Occipital lobe (tissue), 2 donors: Measurements from ENCODE around the gene KPNA2. TPM values are rescaled to one million over a fixed set of nuclear protein-coding genes. Genes with fewer than 3 reads are reported as not detected.
"Not testable (repeated sequence)": the region's sequence is repeated elsewhere in the genome, so short reads cannot be mapped to it uniquely, and the experiment has no call there.

Experiments
- DNase-seq: peaks from one replicate; lab custom pipeline; 2025; lab: John Stamatoyannopoulos, UW
- total RNA-seq: library from RNA; depleted of rRNA; stranded (reverse); fragments of >200 nt; gene quantifications from one replicate; pipeline ENCODE4 v1.2.3, GENCODE V29; 2014

The KPNA2 gene
- total RNA-seq, 1 donor from 2014 or later: 34.2 TPM

GRCh38 chr17:68054296-68054900 is 18.9 kb downstream of the KPNA2 start:
- no peak for DNase-seq

GRCh38 chr17:68057531-68057952 is 22.0 kb downstream of the KPNA2 start:
- DNase-seq: no peak

- DNase-seq: no peak
These were observed 24.8 kb downstream of the KPNA2 start for GRCh38 chr17:68060336-68060735.

GRCh38 chr17:68061512-68062313 is 26.2 kb downstream of the KPNA2 start:
- DNase-seq: no peak

GRCh38 chr17:68065366-68065765 is 29.8 kb downstream of the KPNA2 start:
- not testable (repeated sequence) for DNase-seq

- DNase-seq: not testable (repeated sequence)
These were observed 33.0 kb downstream of the KPNA2 start for GRCh38 chr17:68068512-68068911.

- not testable (repeated sequence) for DNase-seq
These were observed 35.3 kb downstream of the KPNA2 start for GRCh38 chr17:68070582-68071444.

GRCh38 chr17:68074279-68074678 is 38.7 kb downstream of the KPNA2 start:
- DNase-seq: no peak

- DNase-seq: not testable (repeated sequence)
These were observed 40.5 kb downstream of the KPNA2 start for GRCh38 chr17:68075953-68076607.

- DNase-seq: not testable (repeated sequence)
These were observed 42.0 kb downstream of the KPNA2 start for GRCh38 chr17:68077498-68077897.

GRCh38 chr17:68080411-68081150 is 45.0 kb downstream of the KPNA2 start:
- DNase-seq: no peak

GRCh38 chr17:68081305-68082265 is 46.0 kb downstream of the KPNA2 start:
- not testable (repeated sequence) for DNase-seq

- DNase-seq: no peak
These were observed 50.3 kb downstream of the KPNA2 start for GRCh38 chr17:68085771-68086381.

- not testable (repeated sequence) for DNase-seq
These were observed 51.1 kb downstream of the KPNA2 start for GRCh38 chr17:68086666-68087065.

- not testable (repeated sequence) for DNase-seq
These were observed 51.6 kb downstream of the KPNA2 start for GRCh38 chr17:68087131-68087623.

GRCh38 chr17:68087851-68088250 is 52.3 kb downstream of the KPNA2 start:
- DNase-seq: no peak

GRCh38 chr17:68089881-68090280 is 54.3 kb downstream of the KPNA2 start:
- DNase-seq: peak; percentile 8

GRCh38 chr17:68094481-68095078 is 59.0 kb downstream of the KPNA2 start:
- no peak for DNase-seq
